Activated naive CD8-positive, alpha-beta T cell treated with anti-CD3 and anti-CD28 coated beads, Interleukin-2, amount 50 U/mL, for 16 hours (primary cell): Measurements from ENCODE around the gene RASL12.
"Not testable (repeated sequence)": the region's sequence is repeated elsewhere in the genome, so short reads cannot be mapped to it uniquely, and the experiment has no call there.

Experiments used
- DNase-seq: peaks from one replicate; pipeline ENCODE4 v3.0.0-alpha.2; 2020; ENCODE audit warnings: low read depth, low spot score

RASL12 gene

DNA sequence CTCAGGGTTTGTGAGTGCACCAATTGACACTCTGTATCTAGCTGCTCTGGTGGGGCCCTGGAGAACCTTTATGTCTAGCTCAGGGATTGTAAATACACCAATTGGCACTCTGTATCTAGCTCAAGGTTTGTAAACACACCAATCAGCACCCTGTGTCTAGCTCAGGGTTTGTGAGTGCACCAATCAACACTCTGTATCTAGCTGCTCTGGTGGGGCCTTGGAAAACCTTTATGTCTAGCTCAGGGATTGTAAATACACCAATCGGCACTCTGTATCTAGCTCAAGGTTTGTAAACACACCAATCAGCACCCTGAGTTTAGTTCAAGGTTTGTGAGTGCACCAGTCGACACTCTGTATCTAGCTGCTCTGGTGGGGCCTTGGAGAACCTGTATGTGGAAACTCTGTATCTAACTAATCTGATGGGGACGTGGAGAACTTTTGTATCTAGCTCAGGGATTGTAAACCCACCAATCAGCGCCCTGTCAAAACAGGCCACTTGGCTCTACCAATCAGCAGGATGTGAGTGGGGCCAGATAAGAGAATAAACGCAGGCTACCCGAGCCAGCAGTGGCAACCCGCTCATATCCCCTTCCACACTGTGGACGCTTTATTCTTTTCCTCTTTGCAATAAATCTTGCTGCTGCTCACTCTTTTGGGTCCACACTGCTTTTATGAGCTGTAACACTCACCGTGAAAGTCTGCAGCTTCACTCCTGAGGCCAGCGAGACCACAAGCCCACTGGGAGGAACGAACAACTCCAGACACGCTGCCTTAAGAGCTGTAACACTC, 8.0 kb upstream of the RASL12 start:
- not testable (repeated sequence) for DNase-seq

DNA sequence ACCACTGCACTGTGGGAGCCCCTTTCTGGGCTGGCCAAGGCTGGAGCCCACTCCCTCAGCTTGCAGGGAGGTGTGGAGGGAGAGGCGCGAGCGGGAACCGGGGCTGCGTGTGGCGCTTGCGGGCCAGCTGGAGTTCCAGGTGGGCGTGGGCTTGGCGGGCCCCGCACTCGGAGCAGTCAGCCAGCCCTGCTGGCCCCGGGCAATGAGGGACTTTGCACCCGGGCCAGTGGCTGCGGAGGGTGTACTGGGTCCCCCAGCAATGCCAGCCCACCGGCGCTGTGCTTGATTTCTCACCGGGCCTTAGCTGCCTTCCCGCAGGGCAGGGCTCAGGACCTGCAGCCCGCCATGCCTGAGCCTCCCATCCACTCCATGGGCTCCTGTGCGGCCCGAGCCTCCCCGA, 7.2 kb upstream of the RASL12 start:
- DNase-seq, result not testable (repeated sequence)

DNA sequence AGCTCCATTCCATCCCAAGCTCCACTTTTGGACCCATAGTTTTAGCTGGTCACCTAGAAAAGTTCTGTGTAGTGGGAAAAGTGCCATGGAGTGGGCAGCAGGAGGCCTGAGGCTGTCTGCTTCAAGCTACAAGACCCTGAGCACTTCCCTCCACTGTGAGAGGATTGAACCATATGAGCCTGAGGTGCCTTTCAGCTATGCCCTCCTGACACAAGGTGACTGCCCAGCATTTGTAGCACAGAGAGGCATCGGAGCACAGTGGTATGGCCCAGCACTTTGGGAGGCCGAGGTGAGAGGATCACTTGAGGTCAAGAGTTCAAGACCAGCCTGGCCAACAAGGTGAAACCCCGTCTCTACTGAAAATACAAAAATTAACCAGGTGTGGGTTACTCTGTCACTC, 4.8 kb upstream of the RASL12 start:
- no peak for DNase-seq

DNA sequence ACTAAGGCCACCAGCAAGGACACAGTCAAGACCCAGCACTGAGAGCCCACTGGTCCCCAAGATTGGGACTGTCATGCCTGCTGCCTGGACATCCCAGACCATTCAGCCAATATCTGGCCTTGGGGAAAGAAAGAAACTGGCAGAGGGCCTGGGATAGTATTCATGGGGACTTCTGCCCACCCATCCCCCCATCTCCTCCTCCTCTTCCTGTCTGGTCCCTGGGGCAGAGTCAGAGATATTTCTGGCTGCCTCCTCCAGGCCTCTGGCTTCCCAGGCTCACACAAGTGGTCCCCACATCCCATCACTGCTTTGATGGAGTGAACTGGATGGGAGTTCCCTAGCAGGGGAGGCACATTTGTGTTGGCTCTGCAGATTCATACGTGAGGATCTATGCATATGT, 4.2 kb upstream of the RASL12 start:
- DNase-seq, result no peak

DNA sequence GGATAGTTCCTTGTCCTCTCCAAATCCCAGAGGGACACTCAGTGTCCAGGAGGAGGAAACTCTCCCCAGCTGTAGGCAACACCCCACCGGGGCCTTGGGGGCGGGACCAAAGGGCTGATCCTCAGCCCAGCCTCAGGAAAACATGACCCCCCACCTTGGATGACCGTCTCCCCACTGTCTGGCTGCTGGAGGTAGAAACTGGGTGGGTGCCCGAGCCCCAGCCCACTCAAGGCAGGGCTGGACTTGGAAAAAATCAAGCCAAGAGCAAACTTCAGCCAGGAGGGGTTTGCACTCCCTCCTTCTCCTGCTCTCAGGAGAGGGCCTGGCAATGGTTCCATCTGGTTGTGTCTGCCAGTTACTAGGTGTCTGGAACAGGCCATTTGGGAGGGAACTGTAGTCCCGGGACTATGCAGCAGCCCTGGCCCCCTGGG, 3.6 kb upstream of the RASL12 start:
- no peak for DNase-seq

DNA sequence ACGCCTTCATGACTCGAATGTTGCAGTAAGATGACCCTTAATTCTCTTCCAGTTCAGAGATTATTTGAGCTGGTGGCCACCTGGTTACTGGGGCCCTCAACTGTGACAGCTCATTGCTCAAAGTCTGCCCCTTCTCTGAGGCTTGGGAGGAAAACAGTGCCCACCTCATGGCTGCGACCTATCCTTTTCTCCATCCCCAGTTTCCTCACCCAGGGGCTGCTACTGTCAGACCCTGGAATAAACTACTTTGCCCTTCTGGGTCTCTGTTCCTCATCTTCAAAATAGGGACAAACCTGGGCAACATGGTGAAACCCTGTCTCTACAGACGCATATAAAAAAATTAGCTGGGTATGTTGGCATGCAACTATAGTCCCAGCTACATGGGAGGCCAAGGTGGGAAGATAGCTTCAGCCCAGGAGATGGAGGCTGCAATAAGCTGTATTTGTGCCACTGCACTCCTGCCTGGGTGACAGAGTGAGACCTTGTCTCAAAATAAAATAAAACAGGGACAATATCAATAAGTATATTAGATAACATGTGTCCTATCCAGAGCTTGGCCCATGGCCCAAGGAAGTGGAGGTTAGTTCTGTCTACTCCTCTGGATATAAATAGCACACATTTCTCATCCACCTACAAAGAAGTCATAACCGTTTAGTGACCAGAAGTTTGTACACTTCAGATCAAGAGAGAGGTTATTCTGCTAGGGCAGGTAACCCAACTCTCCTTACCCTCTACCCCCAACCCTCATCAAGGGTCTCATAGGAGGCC, 2.2 kb upstream of the RASL12 start:
- no peak for DNase-seq

DNA sequence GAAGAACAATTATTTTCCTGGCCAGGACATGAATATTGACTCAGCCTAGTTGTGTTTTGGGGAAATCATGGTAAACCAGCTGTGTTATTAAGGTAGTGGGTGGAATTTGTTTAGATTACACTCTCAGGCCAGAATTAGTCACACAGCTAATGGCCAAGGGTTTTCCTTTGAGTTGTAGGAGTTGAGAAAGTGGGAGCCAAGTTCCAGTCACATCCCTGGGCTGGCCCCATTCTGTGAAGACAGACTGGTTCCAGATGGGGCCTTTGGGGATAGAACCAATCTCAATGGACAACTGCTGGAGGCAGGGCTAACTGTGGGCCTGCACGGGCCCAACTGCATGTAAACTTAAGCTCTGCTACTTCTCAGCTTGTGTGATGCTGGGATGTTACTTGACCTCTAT, 1.4 kb upstream of the RASL12 start:
- no peak for DNase-seq

DNA sequence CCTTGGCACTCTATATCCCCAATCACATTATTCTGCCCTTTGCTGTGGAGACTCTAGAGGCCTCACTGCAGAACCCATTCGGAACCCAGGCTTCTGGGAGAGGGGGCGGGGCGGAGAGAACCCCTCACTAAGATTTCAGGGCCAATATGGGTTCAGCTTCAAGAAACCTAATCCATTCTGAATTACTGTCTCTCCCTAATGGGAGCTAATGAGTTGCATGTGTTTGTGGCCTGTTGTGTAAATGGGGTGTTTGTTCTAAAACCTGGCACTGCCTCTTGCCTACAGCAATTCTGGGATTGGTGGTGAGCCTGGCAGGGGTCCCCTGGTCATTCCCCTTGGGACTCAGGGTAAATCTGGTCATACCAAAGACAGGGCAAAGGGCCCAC, 605 bp upstream of the RASL12 start:
- DNase-seq, result no peak

DNA sequence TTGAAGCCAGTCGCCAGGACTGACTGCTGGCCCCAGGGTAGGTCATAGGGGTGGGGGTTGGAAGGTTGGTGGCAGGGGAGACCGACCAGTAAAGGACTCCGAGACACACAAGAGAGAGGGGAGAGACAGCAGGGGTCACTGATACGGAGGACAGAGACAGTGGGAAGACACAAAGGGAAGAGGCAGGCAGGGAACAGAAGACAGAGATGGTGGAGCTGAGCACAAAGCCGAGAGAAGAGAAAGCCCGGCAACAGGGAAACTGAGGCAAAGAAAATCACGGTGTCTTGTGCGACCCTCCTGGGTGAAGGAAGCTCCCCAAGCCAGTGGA, 510 bp downstream of the RASL12 start:
- no peak for DNase-seq

DNA sequence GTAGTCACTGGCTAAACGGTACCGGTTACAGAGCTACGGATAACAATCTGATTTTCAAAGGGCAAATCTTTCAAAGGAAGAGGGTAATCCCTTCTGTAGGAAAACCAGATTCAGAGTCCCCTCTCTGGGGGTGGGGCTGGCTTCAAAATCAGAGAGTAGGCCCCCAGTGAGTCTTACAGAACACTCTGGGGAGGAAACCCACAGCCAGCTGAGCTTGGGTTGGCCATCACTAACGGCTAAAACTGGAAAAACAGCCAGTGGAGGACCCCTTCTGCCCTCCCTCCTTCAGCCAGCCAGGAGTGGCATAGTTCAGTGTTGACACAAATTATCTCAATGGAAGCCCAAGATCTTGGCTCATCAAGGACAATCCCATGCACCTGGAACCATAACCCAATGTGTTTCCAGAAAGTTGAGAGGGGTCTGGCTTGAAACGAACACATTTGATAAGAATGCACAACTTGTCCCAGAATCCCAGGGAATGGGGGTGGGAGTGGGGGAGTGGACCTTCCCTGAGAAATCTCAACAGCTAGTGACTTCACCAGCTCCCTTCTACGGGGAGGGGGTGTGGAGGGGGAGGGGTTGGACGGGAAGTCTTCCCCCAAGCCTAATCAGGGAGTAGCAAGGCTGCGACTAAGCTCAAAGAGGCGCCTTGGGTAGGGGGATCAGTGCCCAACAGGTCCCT, 1.0 kb downstream of the RASL12 start:
- no peak for DNase-seq

DNA sequence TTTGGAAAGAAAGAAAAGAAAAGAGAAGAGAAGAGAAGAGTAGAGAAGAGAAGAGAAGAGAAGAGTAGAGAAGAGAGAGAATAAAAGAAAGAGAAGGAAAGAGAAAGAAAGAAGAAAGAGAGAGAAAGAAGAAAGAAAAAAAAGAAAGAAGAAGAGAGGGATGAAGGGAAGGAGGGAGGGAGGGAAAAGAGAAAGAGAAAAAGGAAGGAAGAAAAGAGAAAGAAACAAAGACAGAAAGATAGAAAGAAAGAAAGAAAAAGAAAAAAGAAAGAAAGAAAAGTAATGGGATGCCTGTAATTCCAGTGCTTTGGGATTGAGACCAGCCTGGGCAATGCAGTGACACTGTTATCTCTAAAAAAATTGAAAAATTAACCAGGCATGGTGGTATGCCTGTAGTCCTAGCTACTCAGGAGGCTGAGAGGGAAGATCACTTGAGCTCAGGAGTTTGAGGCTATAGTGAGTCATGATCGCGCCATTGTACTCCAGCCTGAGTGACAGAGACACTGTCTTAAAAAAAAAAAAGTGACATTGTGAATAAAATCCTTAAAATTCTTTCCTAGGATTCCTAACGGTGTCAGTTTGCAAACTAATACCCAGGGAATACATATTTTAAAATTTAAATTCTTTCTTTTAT, 1.7 kb downstream of the RASL12 start:
- DNase-seq, result no peak

DNA sequence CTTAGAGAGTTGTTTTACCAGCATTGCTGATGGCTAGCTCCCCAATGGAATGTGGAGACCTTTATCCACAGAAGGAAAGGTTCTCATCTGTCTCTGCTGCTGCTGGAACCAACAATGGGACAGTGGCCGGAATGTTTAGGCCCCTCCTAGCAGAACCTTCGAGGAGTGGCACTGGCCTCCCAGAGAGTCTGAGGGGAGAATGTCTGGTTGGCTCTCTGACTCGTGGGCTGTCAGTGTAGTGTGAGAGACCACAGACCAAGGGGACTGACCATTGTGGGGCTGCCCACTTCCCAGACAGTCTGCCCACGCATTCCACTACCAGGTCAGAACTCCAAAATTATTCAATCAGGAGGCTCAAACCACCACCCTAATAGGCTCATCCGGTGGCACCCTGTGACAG, 5.1 kb downstream of the RASL12 start:
- DNase-seq, result no peak

DNA sequence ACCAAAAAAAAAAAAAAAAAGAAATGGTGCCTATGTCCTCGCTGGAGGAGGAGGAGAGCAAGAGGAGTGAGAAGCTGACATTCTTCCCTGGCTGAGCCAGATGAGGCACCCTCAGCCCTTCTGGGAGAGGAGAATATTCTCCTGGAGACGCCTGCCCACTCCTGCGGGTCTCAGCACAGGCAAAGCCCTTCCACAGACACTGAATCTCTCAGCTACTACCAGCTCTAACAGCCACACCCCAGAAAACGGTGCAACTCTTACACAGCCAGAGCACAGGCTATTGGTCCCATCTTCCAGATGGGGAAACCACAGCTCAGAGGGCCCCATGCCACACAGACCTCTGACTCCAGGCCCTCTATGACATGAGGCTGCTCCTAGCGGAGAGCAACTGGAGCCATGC, 5.7 kb downstream of the RASL12 start:
- DNase-seq, result no peak

DNA sequence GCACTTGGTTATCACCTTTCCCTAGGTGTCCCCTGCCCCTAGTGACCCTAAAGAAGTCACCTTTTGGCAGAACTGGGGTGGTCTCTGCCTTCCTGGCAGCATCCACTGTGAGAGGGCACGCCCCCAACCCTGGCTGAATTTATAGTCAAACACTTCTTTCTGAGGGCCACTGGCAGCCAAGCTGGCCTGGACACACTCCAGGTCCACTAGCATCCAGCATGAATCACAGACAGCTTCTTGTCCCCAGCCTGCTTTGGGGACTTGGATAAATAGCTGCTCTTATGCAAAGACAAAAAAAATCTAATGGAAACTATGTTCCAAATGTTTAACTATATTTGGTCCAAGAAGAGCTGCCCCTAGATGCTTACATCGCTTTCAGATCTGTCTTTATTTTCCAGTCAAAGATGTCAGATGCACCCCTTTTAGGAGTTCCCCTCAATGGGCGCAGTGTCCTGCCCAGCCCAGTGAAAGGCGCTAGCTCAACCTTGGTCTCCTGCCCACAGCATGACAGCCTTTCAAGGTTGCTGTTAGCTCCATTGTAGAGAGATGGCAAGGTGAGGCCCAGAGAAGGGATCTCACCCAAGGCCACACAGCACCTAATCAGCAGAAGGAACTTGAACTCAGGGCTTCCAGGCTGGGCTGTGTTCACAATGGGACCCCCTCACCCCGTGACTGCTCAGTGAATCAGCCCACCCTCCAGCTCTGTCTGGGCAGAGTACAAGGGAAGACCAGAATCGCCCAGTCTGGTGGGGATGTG, 7.0 kb downstream of the RASL12 start:
- no peak for DNase-seq

DNA sequence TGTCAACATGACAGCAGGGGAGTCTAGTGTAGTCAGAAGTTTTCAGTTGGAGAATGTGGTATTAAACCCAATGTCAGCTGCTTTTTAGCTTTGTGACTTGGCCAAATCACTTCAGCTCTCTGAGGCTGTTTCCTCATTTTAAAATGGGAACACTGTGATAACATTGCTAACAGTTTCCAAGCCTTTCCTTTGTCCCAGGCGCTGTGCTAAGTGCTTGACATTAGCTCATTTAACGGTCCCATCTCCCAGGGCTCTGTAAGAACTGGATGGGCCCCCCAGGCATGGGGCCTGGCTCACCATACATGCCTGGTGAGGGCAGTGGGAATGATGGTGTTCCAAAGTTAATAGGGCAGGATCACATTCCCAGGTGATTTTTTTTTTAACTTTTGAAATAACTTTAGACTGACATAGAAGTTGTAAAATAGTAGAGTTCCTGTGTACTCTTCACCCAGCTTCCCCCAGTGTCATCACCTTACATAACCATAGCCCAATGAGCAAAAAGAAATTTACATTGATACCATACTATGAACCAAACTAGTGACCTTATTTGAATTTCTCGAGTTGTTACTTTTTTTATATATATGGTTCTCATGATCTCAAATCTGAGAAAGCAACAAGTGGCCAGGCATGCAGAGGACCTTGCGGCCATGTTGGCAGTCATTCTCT, 7.7 kb downstream of the RASL12 start:
- DNase-seq, result no peak

DNA sequence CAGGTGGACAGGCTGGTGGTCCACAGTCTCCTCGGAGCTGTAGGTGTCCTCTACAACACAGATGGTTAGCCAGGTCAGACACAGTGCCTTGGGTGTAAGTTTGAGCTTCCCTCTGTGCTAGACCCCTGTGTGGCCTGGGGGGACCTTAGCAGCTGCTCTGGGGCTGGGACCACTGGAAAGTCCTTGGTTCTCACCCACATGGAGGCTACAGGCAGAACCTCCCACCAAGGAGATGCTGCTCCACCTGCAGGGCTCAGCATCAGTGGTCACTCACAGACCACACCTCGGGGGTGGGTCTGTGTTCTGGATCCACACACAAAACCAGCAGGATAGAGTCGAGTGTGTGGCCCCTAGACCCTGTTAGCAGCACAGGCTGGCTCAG, 8.4 kb downstream of the RASL12 start:
- no peak for DNase-seq

DNA sequence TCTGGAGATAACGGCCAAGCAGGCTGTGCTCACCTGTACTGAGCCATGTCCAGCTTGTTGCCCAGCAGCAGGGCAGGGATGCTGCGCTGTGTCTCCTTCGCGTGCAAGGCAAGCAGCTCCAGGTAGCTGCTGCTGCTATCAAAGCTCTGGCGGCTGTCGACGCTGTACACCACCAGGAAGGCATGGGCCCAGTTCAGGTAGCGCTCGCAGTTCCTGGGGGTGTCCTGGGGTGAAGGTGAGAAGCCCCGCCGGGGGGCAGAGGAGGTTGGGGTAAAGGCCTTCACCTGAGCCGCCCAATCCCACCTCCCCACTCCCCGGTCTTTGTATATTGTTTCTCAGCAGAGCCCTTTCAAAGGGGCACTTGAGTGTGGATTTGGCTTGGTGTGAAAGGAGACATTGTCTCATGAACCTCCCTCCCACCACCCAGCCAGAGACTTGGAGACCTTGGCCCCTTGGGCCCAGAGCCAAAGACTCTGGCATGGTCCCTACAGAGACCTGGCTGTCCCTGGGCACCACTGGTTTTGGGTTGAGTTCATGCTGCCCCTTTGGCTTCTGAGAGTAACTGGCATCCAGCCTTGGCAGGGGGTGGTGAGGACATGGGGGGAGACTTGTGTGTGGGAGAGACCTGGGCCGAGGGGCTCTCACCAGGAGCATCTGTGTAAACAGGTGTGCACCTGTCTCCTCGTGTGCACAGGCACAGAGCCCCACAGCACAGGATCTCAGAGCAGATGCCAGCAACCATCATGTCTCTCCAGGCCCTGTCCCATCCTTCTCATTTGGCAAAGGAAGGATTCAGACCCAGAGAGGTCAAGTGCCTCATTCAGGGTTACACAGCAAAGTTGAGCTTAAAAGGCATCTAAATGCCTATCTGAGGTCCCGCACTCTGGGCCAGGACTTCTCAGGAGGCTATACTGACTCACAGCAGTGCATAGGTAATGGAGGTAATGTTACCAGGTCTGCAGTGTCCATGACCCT, 9.1 kb downstream of the RASL12 start:
- no peak for DNase-seq

DNA sequence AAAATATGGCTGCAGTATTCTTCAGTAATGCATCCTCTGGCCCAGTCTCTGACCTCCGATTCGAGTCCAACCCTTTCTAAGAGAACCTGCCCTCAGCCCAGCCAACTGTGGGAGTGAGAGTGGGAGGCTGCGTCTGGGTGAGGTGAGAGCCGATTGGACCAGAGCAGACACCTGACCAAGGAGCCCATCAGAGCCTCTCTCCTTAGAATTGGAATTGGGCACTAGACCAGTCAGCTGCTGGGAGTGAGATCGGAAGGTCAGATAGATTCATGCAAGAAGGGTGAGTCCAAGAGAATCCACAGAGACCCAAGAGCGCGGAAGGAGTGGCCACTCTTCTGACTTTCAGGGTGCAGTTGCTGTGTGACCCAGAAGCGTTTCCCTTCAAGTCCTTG, 10.2 kb downstream of the RASL12 start:
- no peak for DNase-seq

DNA sequence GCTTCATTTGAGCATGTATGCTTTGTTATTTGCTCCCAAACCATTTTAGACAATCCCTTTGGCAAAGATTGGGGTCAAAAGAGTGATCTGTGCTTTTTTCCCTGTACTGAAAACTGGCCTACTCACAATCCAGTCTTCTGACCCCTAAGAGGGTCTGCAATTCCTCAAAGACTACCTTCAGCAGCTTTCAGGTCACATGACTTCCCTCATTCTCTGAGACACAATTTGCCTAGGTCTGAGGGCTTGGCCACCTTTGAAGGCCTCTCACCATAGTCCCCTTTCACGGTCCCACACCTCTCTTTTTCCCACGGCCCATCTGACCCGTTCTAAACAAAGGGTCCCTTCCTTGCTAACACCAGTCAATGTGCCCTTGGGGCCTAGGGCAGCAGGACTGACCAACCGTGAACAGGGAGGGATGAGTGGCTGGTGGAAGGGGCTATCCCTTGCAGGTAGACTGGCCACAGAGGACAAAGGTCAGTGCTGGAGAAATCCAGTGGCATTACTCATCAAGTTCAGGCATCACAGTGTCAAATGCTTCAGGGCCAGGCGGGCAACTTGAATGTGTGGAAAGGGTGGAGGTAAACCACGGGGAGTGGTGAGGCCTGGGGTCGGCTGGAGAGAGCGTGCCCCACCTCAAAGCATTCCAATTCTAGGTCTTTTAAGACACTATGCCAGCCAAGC, 10.8 kb downstream of the RASL12 start:
- no peak for DNase-seq
